Measurements from ENCODE around the gene MLH1.

The MLH1 gene

DNA sequence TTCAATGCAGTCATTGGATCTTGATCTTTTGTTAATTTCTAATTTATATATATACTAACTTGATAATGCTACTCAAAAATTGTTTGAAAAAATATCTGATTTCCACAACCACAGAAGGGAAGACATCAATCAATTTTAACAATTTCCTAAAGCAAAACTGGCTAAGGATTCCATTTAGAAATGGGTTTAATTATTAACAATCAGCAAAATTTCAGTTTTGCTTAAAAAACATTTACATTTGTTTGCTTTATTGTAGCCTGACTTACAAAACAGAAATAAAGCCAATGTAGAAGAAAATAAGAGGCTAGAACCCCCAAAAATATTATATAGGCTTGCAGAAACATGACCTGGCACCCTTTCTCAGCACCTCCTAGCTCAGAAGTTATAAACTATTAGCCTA, 106.2 kb downstream of the MLH1 start:
- in situ Hi-C loops (cut with MboI; ENCODE audit: low sequenced_read_pairs, unreplicated experiment), result no loop called here
- no peak for DNase-seq (ENCODE audit: low spot score)
- TF ChIP-seq, protein P1, sequence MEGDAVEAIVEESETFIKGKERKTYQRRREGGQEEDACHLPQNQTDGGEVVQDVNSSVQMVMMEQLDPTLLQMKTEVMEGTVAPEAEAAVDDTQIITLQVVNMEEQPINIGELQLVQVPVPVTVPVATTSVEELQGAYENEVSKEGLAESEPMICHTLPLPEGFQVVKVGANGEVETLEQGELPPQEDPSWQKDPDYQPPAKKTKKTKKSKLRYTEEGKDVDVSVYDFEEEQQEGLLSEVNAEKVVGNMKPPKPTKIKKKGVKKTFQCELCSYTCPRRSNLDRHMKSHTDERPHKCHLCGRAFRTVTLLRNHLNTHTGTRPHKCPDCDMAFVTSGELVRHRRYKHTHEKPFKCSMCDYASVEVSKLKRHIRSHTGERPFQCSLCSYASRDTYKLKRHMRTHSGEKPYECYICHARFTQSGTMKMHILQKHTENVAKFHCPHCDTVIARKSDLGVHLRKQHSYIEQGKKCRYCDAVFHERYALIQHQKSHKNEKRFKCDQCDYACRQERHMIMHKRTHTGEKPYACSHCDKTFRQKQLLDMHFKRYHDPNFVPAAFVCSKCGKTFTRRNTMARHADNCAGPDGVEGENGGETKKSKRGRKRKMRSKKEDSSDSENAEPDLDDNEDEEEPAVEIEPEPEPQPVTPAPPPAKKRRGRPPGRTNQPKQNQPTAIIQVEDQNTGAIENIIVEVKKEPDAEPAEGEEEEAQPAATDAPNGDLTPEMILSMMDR (IDR thresholded peaks at IDR 0.05; ENCODE audit: borderline replicate concordance, control extremely low read depth, extremely low read depth, insufficient read depth, missing control alignments), result no peak

DNA sequence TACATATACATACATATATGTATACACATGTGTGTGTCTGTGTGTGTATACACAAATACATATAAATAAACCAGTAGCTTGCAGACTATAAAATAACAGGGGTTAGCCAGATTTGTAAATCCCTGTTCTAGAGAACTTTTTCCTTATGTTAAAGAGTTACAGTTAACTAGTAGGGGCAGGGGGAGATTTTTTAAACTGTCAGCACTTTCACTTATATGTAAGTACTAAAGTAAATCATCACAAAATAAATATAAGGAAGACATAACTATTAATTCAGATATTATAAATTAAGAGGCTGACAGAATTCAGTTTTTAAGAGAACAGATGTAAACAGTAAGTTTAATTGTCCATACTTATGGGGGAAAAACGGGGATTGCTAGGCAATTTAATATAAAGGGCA, 107.1 kb downstream of the MLH1 start:
- DNase-seq (ENCODE audit: low spot score), result no peak
- in situ Hi-C loops (cut with MboI; ENCODE audit: low sequenced_read_pairs, unreplicated experiment), result no loop called here
- TF ChIP-seq, protein P1 (IDR thresholded peaks at IDR 0.05; ENCODE audit: borderline replicate concordance, control extremely low read depth, extremely low read depth, insufficient read depth, missing control alignments), result no peak
